K562 (cell line): ENCODE results near the gene MAST4. TPM values are rescaled to one million over a fixed set of nuclear protein-coding genes. Genes with fewer than 3 reads are reported as not detected.

Experiments
- ARID3B ChIP-seq: fragments of 250-450 bp; sonication (Bioruptor Pico); IDR thresholded peaks from 2 replicates; pipeline ENCODE4 v1.4.0; 2020; ENCODE audit warnings: borderline replicate concordance
- BRD9 ChIP-seq: fragments of 450-650 bp; IDR thresholded peaks from 2 replicates; pipeline ENCODE4 v1.6.1; 2018; ENCODE audit warnings: low read depth; ENCODE audit not compliant: partially characterized antibody
- CHD4 ChIP-seq: fragments of 200-600 bp; sonication (generic); IDR thresholded peaks from 3 replicates; pipeline ENCODE4 v1.6.1; 2012; ENCODE audit warnings: low read depth, mild to moderate bottlenecking, mixed read lengths, low read length, inconsistent platforms; ENCODE audit not compliant: insufficient read depth, insufficient replicate concordance, poor library complexity, severe bottlenecking
- ELK3 ChIP-seq: fragments of 450-650 bp; formaldehyde crosslinking; IDR thresholded peaks from 2 replicates; pipeline ENCODE4 v1.4.0; 2020; ENCODE audit warnings: mild to moderate bottlenecking
- FOXP4 ChIP-seq: sonication (generic); formaldehyde crosslinking; IDR thresholded peaks from 2 replicates; pipeline ENCODE4 v1.8.0; 2022; ENCODE audit warnings: mild to moderate bottlenecking, missing genetic modification reagents, borderline replicate concordance
- HDAC1 ChIP-seq, 2 experiments: fragments of 450-650 bp; IDR thresholded peaks; 2 replicates each; pipeline ENCODE4 v1.6.1; 2016 to 2017; ENCODE audit warnings: inconsistent platforms in 1 of 2, mild to moderate bottlenecking in 1 of 2, moderate library complexity in 1 of 2
- HDAC2 ChIP-seq: fragments of 450-650 bp; IDR thresholded peaks from 2 replicates; pipeline ENCODE4 v1.6.1; 2016; ENCODE audit warnings: mild to moderate bottlenecking
- MAFG ChIP-seq: fragments of 450-650 bp; conservative IDR thresholded peaks from 2 replicates; pipeline ENCODE4 v1.6.1; 2016; ENCODE audit warnings: missing genetic modification characterization, missing compliant biosample characterization
- NFATC3 ChIP-seq: fragments of 450-650 bp; IDR thresholded peaks from 2 replicates; pipeline ENCODE4 v1.6.1; 2017; ENCODE audit warnings: mild to moderate bottlenecking
- PRPF4 ChIP-seq: fragments of 200-400 bp; formaldehyde crosslinking; IDR thresholded peaks from one replicate; pipeline ENCODE4 v1.6.1; 2017; ENCODE audit warnings: low read length, low read depth, mild to moderate bottlenecking; ENCODE audit not compliant: insufficient read depth, poor library complexity, severe bottlenecking
- RBFOX2 ChIP-seq: fragments of 200-400 bp; formaldehyde crosslinking; IDR thresholded peaks from 2 replicates; pipeline ENCODE4 v1.6.1; 2017; ENCODE audit warnings: low read depth, mild to moderate bottlenecking, low read length, moderate library complexity
- SIX5 ChIP-seq, 2 experiments: IDR thresholded peaks; 2 replicates each; pipeline ENCODE4 v1.6.1; 2011; ENCODE audit warnings: low read length in 2 of 2, borderline replicate concordance in 1 of 2, low read depth in 1 of 2, mild to moderate bottlenecking in 1 of 2, moderate library complexity in 1 of 2; ENCODE audit not compliant: insufficient read depth in 1 of 2
- TBL1XR1 ChIP-seq, 2 experiments: IDR thresholded peaks; 2 replicates each; pipeline ENCODE4 v1.6.1; 2012; ENCODE audit warnings: improper control_type of control experiment in 2 of 2, low read length in 2 of 2, mild to moderate bottlenecking in 1 of 2
- TCF7 ChIP-seq: sonication (generic); IDR thresholded peaks from 2 replicates; pipeline ENCODE4 v1.6.1; 2016; ENCODE audit warnings: antibody characterized with exemption, borderline replicate concordance
- ZFPM2 ChIP-seq: fragments of 250-450 bp; sonication (Bioruptor Pico); IDR thresholded peaks from 2 replicates; pipeline ENCODE4 v1.5.1; 2022; ENCODE audit warnings: mild to moderate bottlenecking
- ZFX ChIP-seq: sonication (generic); formaldehyde crosslinking; IDR thresholded peaks from 2 replicates; pipeline ENCODE4 v1.8.0; 2022; ENCODE audit warnings: mild to moderate bottlenecking, missing genetic modification reagents, moderate library complexity
- ZNF41 ChIP-seq: fragments of 250-450 bp; sonication (Bioruptor Pico); conservative IDR thresholded peaks from 2 replicates; pipeline ENCODE4 v1.4.0; 2020; ENCODE audit warnings: mild to moderate bottlenecking
- ZNF518B ChIP-seq: fragments of 250-450 bp; sonication (Bioruptor Pico); IDR thresholded peaks from 2 replicates; pipeline ENCODE4 v1.5.0; 2021; ENCODE audit warnings: mild to moderate bottlenecking, moderate library complexity
- ZNF695 ChIP-seq: fragments of 450-650 bp; formaldehyde crosslinking; IDR thresholded peaks from 2 replicates; pipeline ENCODE4 v1.4.0; 2020; ENCODE audit warnings: mild to moderate bottlenecking, moderate library complexity
- ZNF79 ChIP-seq: fragments of 250-450 bp; sonication (Bioruptor Pico); IDR thresholded peaks from 2 replicates; pipeline ENCODE4 v1.4.0; 2020; ENCODE audit warnings: low read depth, mild to moderate bottlenecking, moderate library complexity
- polyA plus RNA-seq, 8 experiments: library from polyadenylated mRNA; depleted of rRNA in 4 of 8; stranded (reverse) in 5 of 8; unstranded in 3 of 8; fragments of >200 nt; fragmentation: Nextera tagmentation in 2 of 8; fragmentation: Illumina TruSeq in 1 of 8; extraction: Ambion mirVana in 2 of 8; extraction: Trizol in 1 of 8; gene quantifications; 2 replicates each; pipeline versions ENCODE4 v1.2.1 to v1.2.3, GENCODE V29; 2011 to 2014; ENCODE audit warnings: inconsistent platforms in 1 of 8, missing spikeins in 1 of 8
- total RNA-seq, 7 experiments: library from RNA; depleted of rRNA in 6 of 7; stranded (reverse); fragments of >200 nt in 6 of 7; fragmentation: Illumina TruSeq in 2 of 7; extraction: Trizol in 2 of 7; gene quantifications; 2 replicates each; pipeline versions ENCODE4 v1.2.1 to v1.2.3, GENCODE V29; 2011 to 2021; ENCODE audit warnings: low replicate concordance in 1 of 7

Gene MAST4
- total and polyA plus RNA-seq, 9 of the 15 experiments (the other 6 are each of a cell fraction or from before 2014, with no cell fraction given): 0.88 to 10.1 (median 5.2) TPM

- TF ChIP-seq ARID3B (CRISPR knock-in tag) (no peak), ZNF41 (CRISPR knock-in tag) (no peak), HDAC2 (no peak), PRPF4 (no peak), ZNF518B (CRISPR knock-in tag) (no peak), BRD9 (no peak), RBFOX2 (no peak), SIX5 (IDR thresholded peaks at IDR 0.05; ENCODE audit: borderline replicate concordance in 1 of 2, insufficient read depth in 1 of 2, low read depth in 1 of 2, low read length in 2 of 2) (no peak), NFATC3 (no peak), CHD4 (no peak), ZNF79 (CRISPR knock-in tag) (0 out of 2 replicates have a peak, but pooled peaks have one; percentile 38), ELK3 (CRISPR knock-in tag) (no peak), ZFPM2 (CRISPR knock-in tag) (no peak), TCF7 (no peak), ZFX (CRISPR knock-in tag) (no peak), ZNF695 (no peak), TBL1XR1 (IDR thresholded peaks at IDR 0.05; ENCODE audit: low read length in 2 of 2) (no peak), MAFG (tag) (no peak), HDAC1 (IDR thresholded peaks at IDR 0.05) (no peak), FOXP4 (CRISPR knock-in tag) (no peak)
These were observed 419.5 kb downstream of the MAST4 start (continued) for GRCh38 chr5:67015541-67016191.
